ENCODE data around the gene HNF1A. TPM values are rescaled to one million over a fixed set of nuclear protein-coding genes. Genes with fewer than 3 reads are reported as not detected.

HNF1A gene
- total and polyA plus RNA-seq, 4 donors = 8.2 to 19.8 (median 10.6) TPM

GRCh38 chr12:120933786-120934185 is 44.6 kb upstream of the HNF1A start:
- no peak overlapping the region for H3K27ac ChIP-seq (ENCODE audit: low read depth in 1 of 2, low read length in 2 of 2)
- no peak for DNase-seq (ENCODE audit: low spot score)
- no peak overlapping the region for H3K4me3 ChIP-seq (ENCODE audit: low read depth in 1 of 3, low read length in 3 of 3)
- H3K9me3 ChIP-seq (ENCODE audit: control insufficient read depth in 4 of 4, low read length in 3 of 4) = no peaks in the 10 kb centered on the region
- no peaks in the 10 kb centered on the region for H3K4me1 ChIP-seq (ENCODE audit: control insufficient read depth in 4 of 4, insufficient read depth in 4 of 4, low read length in 3 of 4)
- TF ChIP-seq FOXA1 (IDR thresholded peaks at IDR 0.05) (no peak), MAX (IDR thresholded peaks at IDR 0.05) (no peak), GABPA (IDR thresholded peaks at IDR 0.05 in 1 of 2, conservative IDR thresholded peaks at IDR 0.05 in 1 of 2) (no peak), FOXA2 (IDR thresholded peaks at IDR 0.05) (no peak), TAF1 (conservative IDR thresholded peaks at IDR 0.05) (no peak), JUND (IDR thresholded peaks at IDR 0.05) (no peak), RXRA (IDR thresholded peaks at IDR 0.05) (no peak), SP1 (IDR thresholded peaks at IDR 0.05) (no peak), ATF3 (IDR thresholded peaks at IDR 0.05) (no peak)
- no peaks in the 10 kb centered on the region for H3K36me3 ChIP-seq (ENCODE audit: control insufficient read depth in 4 of 4, insufficient read depth in 3 of 4, low read depth in 1 of 4, low read length in 3 of 4)
- no peak overlapping the region for H3K9ac ChIP-seq (ENCODE audit: low read depth in 1 of 2, low read length in 2 of 2)
- no peaks in the 10 kb centered on the region for H3K27me3 ChIP-seq (ENCODE audit: control insufficient read depth in 4 of 4, insufficient read depth in 4 of 4, low read length in 3 of 4)
- 88% methylated on average over 6 of the region's 6 CpGs for WGBS

GRCh38 chr12:120936197-120936596 is 42.1 kb upstream of the HNF1A start:
- WGBS = 81% methylated on average over 2 of the region's 2 CpGs

More at GRCh38 chr12:120936197-120936596, 42.1 kb upstream of the HNF1A start:
- Histone ChIP-seq H3K4me3 (ENCODE audit: low read depth in 1 of 3, low read length in 3 of 3) (no peak overlapping the region), H3K36me3 (ENCODE audit: control insufficient read depth in 4 of 4, insufficient read depth in 3 of 4, low read depth in 1 of 4, low read length in 3 of 4) (no peaks in the 10 kb centered on the region), H3K9me3 (ENCODE audit: control insufficient read depth in 4 of 4, low read length in 3 of 4) (no peaks in the 10 kb centered on the region), H3K4me1 (ENCODE audit: control insufficient read depth in 4 of 4, insufficient read depth in 4 of 4, low read length in 3 of 4) (no peaks in the 10 kb centered on the region), H3K9ac (ENCODE audit: low read depth in 1 of 2, low read length in 2 of 2) (no peak overlapping the region), H3K27ac (ENCODE audit: low read depth in 1 of 2, low read length in 2 of 2) (no peak overlapping the region), H3K27me3 (ENCODE audit: control insufficient read depth in 4 of 4, insufficient read depth in 4 of 4, low read length in 3 of 4) (no peaks in the 10 kb centered on the region)
- TF ChIP-seq CTCF (IDR thresholded peaks at IDR 0.05; ENCODE audit: low read depth, low read length, missing input control) = no peak
- TF ChIP-seq SP1 (IDR thresholded peaks at IDR 0.05) = no peak
- TF ChIP-seq HNF4G (IDR thresholded peaks at IDR 0.05) = no peak
- no peak for TF ChIP-seq ATF3 (IDR thresholded peaks at IDR 0.05)
- no peak for TF ChIP-seq RAD21 (IDR thresholded peaks at IDR 0.05)
- TF ChIP-seq TAF1 (conservative IDR thresholded peaks at IDR 0.05) = no peak
- TF ChIP-seq YY1 (IDR thresholded peaks at IDR 0.05) = no peak
- no peak for TF ChIP-seq EGR1 (IDR thresholded peaks at IDR 0.05; ENCODE audit: low read depth in 2 of 2)
- TF ChIP-seq JUND (IDR thresholded peaks at IDR 0.05) = no peak
- no peak for TF ChIP-seq FOXA1 (IDR thresholded peaks at IDR 0.05)
- no peak for TF ChIP-seq REST (IDR thresholded peaks at IDR 0.05)
- DNase-seq (ENCODE audit: low spot score) = no peak
